HG03565 (cell line): Measurements from ENCODE around the gene GJA3.

Experiments
- ATAC-seq: cut with Tn5 transposase; IDR thresholded peaks from one replicate; pipeline ENCODE4 v1.9.1; 2021; ENCODE audit warnings: mild to moderate bottlenecking, moderate library complexity; ENCODE audit not compliant: unreplicated experiment

GJA3 gene

DNA sequence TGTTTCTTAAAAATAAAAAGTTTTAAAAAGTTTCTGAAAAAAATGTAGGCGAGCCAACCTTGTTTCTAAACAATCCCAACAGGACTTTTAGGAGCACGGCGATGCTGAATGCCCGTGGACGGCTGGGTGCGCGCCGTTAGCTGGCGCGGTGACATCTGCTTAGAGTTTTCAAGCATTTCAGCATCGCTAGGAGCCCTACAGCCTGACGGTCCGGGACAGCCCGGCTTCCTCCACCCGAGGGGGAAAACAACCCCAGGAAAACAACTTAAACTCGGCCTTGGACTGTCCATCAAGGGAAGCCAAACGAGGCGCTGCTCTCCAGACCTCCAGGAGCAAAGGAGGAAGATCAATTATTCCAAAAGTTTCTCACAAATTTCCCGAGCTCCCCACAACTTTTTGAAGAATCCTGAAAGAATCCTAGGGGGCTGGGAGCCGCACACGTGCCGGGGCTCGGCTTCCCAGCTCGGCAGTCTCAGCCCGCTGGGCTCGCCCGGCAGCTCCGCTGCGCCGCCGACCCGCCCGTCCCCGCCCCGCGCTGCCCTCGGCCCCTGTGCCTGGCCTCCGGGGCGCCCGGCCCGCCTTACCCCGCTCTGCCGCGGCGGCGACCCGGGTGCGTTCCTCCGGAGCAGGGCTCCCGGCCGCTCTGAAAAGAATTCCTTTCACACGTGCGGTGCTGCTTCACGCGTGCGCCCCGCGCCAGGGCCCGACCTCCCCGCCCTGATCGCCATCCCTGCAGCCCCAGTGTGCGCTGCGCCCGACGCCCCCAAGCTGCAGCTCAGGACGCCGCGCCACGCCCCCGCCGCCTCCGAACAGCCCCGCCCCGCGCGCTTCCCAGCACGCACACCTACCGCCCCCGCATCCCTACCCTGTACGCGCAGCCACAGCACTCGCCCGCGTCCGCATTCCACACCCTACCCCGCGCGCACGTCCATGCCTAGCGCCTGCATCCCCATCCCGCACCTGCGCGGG, at the start of gene GJA3:
Gene GJA3, minus strand, starts transcription at position 747 of the 969 bp plus-strand sequence. CDS start 17,764 bp downstream, outside the sequence.
- ATAC-seq = peak; percentile 28

GRCh38 chr13:20209948-20210347, 49.1 kb upstream of the GJA3 start:
- no peak for ATAC-seq

DNA sequence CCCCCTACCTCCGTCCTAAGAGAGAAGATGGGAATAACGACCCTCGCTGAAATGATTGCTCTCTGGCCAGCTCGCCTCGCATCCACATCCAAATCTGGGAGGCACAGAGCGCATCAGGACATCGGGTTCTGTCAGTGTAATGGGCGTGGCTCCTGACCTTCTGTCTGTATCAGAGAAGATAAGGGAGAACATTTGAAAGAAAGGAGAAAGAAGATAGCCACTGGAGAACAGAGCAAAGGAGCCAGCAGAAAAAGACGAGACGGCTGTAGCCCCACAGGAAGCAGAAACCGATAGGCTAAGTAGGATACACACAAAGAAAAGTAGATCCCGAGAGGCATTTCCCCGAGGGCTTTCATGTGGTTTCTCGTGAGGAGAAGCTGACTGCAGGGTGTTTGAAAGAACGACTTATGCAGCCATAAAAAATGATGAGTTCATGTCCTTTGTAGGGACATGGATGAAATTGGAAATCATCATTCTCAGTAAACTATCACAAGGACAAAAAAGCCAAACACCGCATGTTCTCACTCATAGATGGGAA, 45.9 kb upstream of the GJA3 start:
- ATAC-seq = no peak

GRCh38 chr13:20206065-20206697, 45.3 kb upstream of the GJA3 start:
- ATAC-seq = no peak

- ATAC-seq = no peak
Observed at GRCh38 chr13:20198781-20199180, 37.9 kb upstream of the GJA3 start.

GRCh38 chr13:20197361-20197834, 36.5 kb upstream of the GJA3 start:
- ATAC-seq = no peak

- ATAC-seq = no peak
Observed at GRCh38 chr13:20195801-20196200, 34.9 kb upstream of the GJA3 start.

DNA sequence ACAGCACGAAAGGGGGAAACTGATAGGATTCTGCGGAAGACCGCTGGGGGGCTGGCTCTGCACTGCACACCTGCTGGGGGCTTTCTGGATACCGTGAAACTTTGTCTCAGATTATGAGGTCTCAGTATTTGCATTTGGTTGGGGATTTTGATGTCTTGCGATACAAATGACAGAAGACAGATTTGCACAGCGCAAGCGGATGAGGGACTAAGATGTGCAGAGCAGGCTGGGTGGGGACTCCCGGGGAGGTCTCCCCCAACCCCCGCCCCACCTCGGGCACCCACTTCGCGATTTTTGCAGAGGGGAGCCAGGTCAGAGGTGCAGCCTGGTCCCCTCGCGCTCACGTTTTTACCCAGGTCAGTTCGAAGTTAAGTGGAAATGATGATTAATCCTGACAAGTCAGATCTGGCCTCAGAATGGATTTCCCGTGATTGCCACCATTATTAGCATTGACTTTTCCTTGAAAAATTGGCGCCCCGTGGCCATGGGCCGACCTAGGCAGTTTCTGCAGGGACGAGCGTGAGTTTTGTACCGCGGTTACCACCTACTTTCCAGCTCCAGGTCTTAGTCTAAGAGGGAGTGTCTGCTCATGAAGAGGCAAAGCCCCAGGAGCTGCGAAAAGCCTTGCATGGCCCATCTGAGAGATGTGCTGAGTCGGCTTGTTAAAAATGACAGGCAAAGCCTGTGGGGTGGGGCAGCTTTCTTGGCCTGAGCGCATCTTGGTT, 33.2 kb upstream of the GJA3 start:
- peak; percentile 39 for ATAC-seq

DNA sequence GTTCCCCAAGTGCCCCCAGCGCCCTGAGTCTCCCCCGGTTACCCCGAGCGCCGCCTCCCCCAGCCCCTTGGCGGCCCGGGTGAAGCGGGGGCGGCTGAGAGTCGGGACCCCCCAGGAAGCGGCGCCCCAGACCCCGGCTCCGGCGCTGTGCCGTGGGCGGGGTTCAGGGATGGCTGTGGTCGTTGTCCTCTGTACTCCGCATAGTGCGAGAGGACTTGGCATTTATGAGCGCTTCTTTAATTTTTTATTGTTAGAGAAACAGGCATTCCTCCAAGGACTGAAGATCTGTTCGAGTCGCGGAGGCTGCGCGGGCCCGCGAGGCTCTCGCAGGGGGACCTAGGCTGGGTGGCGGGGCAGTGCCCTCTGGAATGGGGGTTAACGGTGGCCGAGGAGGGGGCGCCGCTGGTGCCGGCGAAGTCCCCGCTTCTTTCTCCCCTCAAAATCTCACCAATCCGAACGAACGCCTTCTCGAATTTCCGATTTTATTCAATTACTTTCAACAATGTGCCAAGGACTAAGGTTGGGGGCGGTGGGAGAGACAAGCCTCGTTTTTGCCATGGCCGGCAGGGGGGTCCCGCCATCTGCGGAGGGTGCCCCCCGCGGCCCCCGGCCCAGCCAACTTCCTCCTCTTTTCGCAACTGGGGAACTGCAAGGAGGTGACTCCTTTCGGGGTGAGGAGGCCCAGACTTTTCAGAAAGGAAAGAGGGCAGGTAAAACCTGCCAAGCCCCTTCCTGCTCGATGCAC, 32.5 kb upstream of the GJA3 start:
- ATAC-seq = no peak

DNA sequence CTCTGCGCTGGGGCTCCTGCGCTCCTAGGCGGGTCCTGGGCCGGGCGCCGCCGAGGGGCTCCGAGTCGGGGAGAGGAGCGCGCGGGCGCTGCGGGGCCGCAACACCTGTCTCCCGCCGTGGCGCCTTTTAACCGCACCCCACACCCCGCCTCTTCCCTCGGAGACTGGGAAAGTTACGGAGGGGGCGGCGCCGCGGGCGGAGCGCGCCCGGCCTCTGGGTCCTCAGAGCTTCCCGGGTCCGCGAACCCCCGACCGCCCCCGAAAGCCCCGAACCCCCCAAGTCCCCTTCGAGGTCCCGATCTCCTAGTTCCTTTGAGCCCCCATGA, 31.9 kb upstream of the GJA3 start, which contains the start of gene GJB2:
Gene GJB2, minus strand, starts transcription at position 103 of the 326 bp plus-strand sequence. CDS start 3,357 bp downstream, outside the sequence.
- ATAC-seq = no peak

GRCh38 chr13:20192158-20192835, 31.4 kb upstream of the GJA3 start:
- ATAC-seq = no peak

- no peak for ATAC-seq
Observed at GRCh38 chr13:20191311-20192157, 30.7 kb upstream of the GJA3 start.

- no peak for ATAC-seq
Observed at GRCh38 chr13:20190481-20191310, 29.8 kb upstream of the GJA3 start.

DNA sequence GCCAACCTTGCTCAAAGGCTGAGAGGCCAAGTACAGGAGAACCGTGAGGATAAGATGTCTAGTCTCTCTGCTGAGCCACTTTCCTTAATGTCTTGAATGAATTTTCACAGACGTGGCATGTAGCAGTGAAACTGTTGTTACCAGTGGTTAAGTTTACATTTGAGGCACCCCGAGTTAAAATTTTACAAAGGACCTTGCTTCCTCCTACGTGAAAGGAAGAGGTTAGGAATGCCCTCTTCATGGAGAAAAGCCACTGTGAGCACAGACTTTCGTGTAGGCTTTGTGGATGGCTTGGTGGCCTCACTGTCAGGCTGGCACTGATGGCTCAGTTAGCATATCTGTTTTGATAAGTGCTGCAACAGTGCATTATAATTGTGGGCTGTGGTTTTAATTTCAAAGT, 29.2 kb upstream of the GJA3 start:
- no peak for ATAC-seq

- ATAC-seq = no peak
Observed at GRCh38 chr13:20188667-20189553, 28.1 kb upstream of the GJA3 start.

GRCh38 chr13:20186771-20187170, 25.9 kb upstream of the GJA3 start:
- ATAC-seq = no peak
